Measurements from ENCODE around the gene RHOT2. TPM values are rescaled to one million over a fixed set of nuclear protein-coding genes. Genes with fewer than 3 reads are reported as not detected.
"Not testable (repeated sequence)": the region's sequence is repeated elsewhere in the genome, so short reads cannot be mapped to it uniquely, and the experiment has no call there.

Gene RHOT2
- total RNA-seq, 1 donor from 2014 or later, result 57.9 TPM

DNA sequence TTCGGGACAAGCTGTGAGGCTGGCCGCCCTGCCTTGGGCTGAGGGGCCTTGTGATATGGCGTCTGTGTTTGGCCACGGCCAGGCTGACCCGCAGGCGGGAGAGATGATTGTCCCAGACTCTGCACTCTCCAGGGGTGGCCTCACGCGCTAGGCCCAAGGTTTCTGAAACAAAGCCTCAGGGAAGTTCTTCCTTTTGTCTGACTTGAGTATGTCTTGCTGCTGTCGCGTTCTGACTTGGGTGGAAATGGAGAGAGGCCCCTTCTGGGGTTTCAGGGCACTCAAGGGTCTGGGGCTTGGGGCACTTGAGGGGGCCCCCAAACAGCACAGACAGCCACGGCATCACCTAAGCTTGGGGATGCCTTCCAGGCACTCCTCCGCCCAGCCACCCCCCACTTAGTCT is 43.2 kb downstream of the RHOT2 start:
- ATAC-seq, result no peak
- no peak for DNase-seq (ENCODE audit: low spot score)

- peak; percentile 64 for ATAC-seq
- DNase-seq (ENCODE audit: low spot score), result peak; percentile 78
Measured at GRCh38 chr16:711548-712320, 43.8 kb downstream of the RHOT2 start.

- not testable (repeated sequence) for ATAC-seq
Measured at GRCh38 chr16:712740-713250, 44.9 kb downstream of the RHOT2 start.

DNA sequence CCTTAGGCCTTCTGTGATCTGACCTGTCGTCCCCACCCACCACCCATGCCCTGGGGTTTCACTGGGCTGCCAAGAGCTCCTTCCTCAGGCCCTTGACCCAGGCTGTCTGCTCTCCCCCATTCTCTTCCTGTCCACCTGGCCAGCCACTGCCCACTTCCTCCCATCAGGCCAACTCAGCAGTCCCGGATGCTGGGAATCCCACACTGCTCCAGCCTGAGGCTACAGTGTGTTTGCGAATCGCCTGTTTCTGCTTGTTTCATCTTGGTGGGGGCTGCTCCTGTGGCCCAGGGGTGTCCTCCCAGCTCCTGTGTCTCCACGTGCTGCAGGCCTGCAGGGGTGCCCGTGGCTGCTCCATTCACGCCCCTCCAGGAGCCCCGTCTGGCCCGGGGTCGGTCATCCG is 46.1 kb downstream of the RHOT2 start:
- ATAC-seq (no peak), DNase-seq (ENCODE audit: low spot score) (no peak)

More at GRCh38 chr16:712740-713250, 44.9 kb downstream of the RHOT2 start:
- not testable (repeated sequence) for DNase-seq (ENCODE audit: low spot score)

DNA sequence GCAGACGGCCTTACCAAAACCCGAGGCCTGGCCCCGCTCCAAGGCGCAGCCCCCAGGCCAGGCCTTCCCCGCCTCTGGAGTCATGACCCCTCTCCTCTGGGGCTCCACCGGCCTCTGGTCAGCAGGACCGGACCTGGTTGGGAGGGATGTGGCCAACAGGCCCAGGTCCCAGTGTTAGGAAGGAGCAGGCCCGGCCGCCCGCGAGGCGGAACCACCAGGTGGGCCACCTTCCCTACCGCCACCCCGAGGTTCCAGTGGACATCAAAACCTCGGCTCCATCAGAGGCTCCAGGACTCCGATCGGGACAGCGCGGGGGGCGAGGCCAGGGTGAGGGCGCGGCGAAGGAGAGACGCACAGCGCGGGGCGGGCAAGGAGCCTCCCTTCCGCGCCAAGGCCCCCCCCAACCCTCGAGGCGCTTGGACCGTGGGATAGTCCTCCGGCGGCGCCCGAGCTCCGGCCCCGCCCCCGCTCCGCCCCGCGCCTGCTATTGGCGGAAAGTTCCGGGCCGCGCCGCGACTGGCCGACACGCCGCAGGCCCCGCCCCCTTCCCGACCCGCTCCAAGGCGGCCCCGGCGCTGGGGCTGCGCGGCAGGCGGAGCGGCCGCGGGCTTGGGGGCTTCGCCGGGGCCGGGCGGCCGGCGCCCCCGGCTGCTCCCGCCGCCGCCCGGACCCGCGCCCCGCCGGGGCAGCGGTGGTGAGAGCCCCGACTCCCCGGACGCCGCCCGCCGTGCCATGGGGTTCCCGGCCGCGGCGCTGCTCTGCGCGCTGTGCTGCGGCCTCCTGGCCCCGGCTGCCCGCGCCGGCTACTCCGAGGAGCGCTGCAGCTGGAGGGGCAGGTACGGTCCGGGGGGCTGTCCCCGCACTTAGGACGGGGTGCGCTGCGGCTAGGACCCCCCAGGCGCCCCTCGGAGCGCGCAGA is 46.9 kb downstream of the RHOT2 start, which contains the start of gene METRN:
METRN (plus strand) TSS at position 561 of the 919 bp plus-strand sequence; CDS start at position 733, 172 bp downstream.
- ATAC-seq (peak; percentile 83), DNase-seq (ENCODE audit: low spot score) (peak; percentile 92)

GRCh38 chr16:715477-716199 is 47.7 kb downstream of the RHOT2 start:
- no peak for DNase-seq (ENCODE audit: low spot score)
- ATAC-seq, result peak; percentile 39

DNA sequence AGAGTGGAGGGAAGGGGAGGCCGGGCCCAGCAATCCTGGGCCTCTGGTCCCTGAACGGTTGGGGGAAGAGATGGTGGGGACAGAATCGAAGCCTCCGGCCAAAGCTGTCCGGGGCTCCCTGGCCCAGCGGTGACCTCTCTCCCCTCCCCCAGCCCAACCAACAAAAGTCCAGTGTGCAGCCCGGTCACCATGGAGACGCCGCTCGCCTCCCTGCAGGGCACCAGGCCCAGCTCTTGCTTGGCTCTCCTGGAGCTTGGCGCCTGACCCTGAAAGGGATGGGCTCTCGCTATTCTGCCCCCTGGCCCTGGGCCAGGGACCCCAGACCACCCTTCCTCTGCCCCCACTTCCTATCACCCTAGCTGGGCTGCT is 48.3 kb downstream of the RHOT2 start:
- peak; percentile 74 for ATAC-seq
- DNase-seq (ENCODE audit: low spot score), result peak; percentile 90

- DNase-seq (ENCODE audit: low spot score), result no peak
- ATAC-seq, result no peak
Measured at GRCh38 chr16:716768-717325, 48.9 kb downstream of the RHOT2 start.

GRCh38 chr16:717450-718245 is 49.7 kb downstream of the RHOT2 start:
- DNase-seq (ENCODE audit: low spot score) (no peak), ATAC-seq (no peak)

DNA sequence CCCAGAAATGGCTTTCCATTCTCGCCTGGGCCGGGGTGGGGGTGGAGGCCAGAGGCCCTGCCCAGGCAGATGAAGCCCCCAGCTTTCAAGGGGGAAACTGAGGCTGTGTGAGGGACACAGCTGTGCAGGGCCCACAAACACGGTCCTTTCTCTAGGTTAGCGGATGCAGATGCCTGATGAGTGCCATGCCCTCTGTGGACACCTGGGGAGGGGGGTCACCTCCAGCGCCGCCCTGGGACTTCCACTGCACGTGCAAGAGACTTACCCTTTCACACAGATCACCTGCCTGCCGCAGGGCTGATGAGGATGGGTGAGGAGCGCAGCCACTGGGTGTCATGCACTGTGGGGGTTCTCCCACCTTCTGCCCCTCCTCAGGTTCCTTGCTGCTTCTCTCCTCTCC is 50.5 kb downstream of the RHOT2 start:
- no peak for ATAC-seq
- DNase-seq (ENCODE audit: low spot score), result no peak

GRCh38 chr16:718922-719321 is 51.0 kb downstream of the RHOT2 start:
- DNase-seq (ENCODE audit: low spot score) (no peak), ATAC-seq (no peak)

GRCh38 chr16:719815-720446 is 52.0 kb downstream of the RHOT2 start:
- DNase-seq (ENCODE audit: low spot score) (no peak), ATAC-seq (no peak)

DNA sequence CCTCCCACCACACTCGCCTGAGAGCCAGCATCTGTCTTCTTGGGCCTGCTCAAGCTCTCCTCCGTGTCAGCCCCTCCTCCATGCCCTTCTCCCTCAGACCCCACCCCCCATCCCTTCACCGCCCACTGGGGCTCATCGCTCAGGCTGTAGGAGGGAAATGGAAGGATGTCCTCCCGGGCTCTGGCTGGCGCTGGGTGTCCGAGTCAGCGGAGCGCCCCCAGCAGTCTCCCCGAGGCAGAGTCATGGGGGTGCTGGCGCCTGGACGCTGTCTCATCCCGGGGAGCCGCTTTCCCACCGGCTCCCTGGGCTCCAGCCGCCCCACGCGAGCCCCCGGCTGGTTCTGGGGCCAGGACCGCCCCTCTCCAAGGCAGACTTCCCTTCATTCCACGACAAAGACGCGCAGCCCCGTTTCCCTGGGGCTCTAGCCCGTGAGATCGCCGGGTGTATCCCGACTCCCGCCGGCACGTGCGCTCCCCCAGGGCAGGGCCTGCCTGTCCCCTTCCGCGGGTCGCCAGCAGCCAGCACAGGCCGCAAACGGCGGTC is 52.6 kb downstream of the RHOT2 start:
- ATAC-seq (peak; percentile 11), DNase-seq (ENCODE audit: low spot score) (no peak)

- peak; percentile 85 for ATAC-seq
- peak; percentile 86 for DNase-seq (ENCODE audit: low spot score)
Measured at GRCh38 chr16:720990-721764, 53.2 kb downstream of the RHOT2 start, which contains the start of gene ANTKMT. ANTKMT (plus strand) TSS chr16:721146; CDS start chr16:721275, 129 bp downstream.

DNA sequence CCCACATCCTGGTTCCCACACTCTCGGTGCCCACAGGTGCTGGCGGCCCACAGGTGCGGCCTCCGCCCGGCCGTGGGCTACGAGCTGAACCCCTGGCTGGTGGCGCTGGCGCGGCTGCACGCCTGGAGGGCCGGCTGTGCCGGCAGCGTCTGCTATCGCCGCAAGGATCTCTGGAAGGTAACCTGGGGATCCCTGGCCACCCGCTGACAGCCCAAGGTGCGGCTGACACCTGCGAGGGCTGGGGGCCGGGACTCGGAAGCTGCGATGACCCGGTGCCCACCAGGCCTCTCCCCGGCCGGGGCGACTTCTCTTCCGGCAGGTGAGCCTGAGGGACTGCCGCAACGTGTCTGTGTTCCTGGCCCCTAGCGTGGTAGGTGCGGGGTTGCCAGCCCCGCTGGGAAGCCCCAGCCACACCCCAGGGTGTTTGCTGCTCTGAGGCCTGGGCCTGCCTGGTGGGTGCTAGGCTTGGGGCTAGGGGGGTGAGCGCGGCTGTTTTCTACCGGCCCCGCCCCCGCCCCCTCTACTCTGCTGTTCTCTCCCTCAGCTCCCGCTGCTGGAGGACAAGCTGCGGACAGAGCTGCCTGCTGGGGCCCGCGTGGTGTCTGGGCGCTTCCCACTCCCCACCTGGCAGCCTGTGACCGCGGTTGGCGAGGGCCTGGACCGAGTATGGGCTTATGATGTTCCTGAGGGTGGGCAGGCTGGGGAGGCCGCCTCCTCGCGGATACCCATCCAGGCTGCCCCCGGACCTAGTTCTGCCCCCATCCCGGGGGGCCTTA is 54.0 kb downstream of the RHOT2 start:
- DNase-seq (ENCODE audit: low spot score) (no peak), ATAC-seq (no peak)

DNA sequence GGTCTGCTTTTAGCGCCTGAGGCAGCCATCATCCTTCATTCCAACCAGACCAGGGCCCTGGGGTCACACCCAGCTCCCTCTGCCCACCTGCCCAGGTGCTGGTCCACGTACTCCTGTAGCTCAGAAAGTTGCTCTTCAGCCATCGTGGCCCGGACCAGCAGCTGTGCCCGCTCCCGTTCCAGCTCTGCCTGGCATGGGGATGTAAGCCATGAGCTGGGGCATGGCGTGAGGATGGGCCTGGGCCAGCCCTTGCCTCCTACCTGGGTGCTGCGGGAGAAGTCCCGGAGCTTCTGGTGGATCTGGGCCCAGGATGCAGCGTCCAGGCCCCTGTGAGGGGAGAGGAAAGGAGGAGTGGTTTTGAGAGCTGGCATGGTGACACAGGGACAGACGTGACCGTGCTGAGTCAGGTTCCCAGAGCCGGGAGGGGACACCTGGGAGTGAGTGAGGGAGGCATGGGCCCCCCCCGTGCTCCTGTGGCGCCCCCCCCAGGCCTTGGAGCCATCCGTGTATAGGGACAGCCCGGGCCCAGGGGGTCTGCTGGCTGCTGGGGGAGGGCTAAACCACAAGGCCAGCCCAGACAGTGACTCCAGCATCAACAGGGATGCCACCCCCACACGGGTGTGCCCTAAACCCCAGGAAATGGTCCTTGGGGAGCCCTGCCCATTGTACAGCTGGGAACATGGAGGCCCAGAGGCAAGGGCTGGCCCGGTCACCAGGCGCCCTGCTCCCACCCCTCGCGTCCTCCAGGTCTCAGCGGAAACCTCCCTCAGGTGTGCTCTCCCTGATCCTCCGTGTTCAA is 55.1 kb downstream of the RHOT2 start:
- ATAC-seq (no peak), DNase-seq (ENCODE audit: low spot score) (no peak)
